IMR-90 (cell line): Measurements from ENCODE around the gene ZNF841. TPM values are rescaled to one million over a fixed set of nuclear protein-coding genes. Genes with fewer than 3 reads are reported as not detected.

Experiments used
- ATAC-seq: fragments of 200-7000 bp; cut with Tn5 transposase; 2 replicates; pipeline ENCODE4 v1.9.1; 2020; ENCODE audit warnings: low read depth, mild to moderate bottlenecking, moderate library complexity
- BruUV-seq: library from RNA; stranded (reverse); fragments of 400-500 nt; replicated peaks from 2 replicates; lab custom pipeline; 2021; lab: Mats Ljungman, UMichigan
- CTCF ChIA-PET: fragments of 300-600 bp; formaldehyde crosslinking; extraction: SDS; loops from one replicate; lab custom pipeline; 2021; ENCODE audit warnings: antibody characterized with exemption; lab: Yijun Ruan, JAX
- POLR2A ChIA-PET: fragments of 300-600 bp; sonication (Branson Sonifier 250); formaldehyde crosslinking; loops from one replicate; lab custom pipeline; 2022; ENCODE audit warnings: antibody characterized with exemption; ENCODE audit not compliant: unreplicated experiment; lab: Charles Lee
- DNase-seq: peaks from one replicate; pipeline ENCODE4 v3.0.0; 2013
- H2AFZ ChIP-seq: replicated peaks from 2 replicates; pipeline ENCODE3; 2013; ENCODE audit warnings: low read length, mild to moderate bottlenecking; ENCODE audit not compliant: poor library complexity
- H2AK5ac ChIP-seq: 2 replicates; pipeline ENCODE4 v1.6.1; 2013; ENCODE audit warnings: low read depth, low read length, inconsistent platforms
- H2AK9ac ChIP-seq: replicated peaks from 2 replicates; pipeline ENCODE3; 2013; ENCODE audit warnings: mild to moderate bottlenecking, low read depth, low read length, moderate library complexity; ENCODE audit not compliant: poor library complexity
- H2BK120ac ChIP-seq: 2 replicates; pipeline ENCODE4 v1.6.1; 2013; ENCODE audit warnings: low read depth, low read length, inconsistent platforms
- H2BK15ac ChIP-seq: 3 replicates; pipeline ENCODE4 v1.6.1; 2013; ENCODE audit warnings: low read depth, low read length, inconsistent platforms
- H2BK20ac ChIP-seq: 2 replicates; pipeline ENCODE4 v1.6.1; 2013; ENCODE audit warnings: low read depth, mild to moderate bottlenecking, inconsistent platforms, low read length, moderate library complexity
- H2BK5ac ChIP-seq: 2 replicates; pipeline ENCODE4 v1.6.1; 2013; ENCODE audit warnings: mild to moderate bottlenecking, low read depth, low read length, inconsistent platforms; ENCODE audit not compliant: poor library complexity, severe bottlenecking
- H3K14ac ChIP-seq: replicated peaks from 2 replicates; pipeline ENCODE4 v1.6.1; 2013; ENCODE audit warnings: low read depth, low read length, inconsistent platforms
- H3K18ac ChIP-seq: 2 replicates; pipeline ENCODE4 v1.6.1; 2013; ENCODE audit warnings: low read depth, low read length, control low read depth
- H3K23ac ChIP-seq: 2 replicates; pipeline ENCODE4 v1.6.1; 2013; ENCODE audit warnings: low read depth, low read length, inconsistent platforms
- H3K27ac ChIP-seq: 2 replicates; pipeline ENCODE4 v1.5.1; 2013; ENCODE audit warnings: mild to moderate bottlenecking, control low read depth, low read length; ENCODE audit not compliant: insufficient read depth
- H3K27me3 ChIP-seq: 2 replicates; pipeline ENCODE4 v1.6.1; 2013; ENCODE audit warnings: low read length; ENCODE audit not compliant: control insufficient read depth, insufficient read depth
- H3K36me3 ChIP-seq: 2 replicates; pipeline ENCODE4 v1.6.1; 2013; ENCODE audit warnings: low read length, mixed read lengths; ENCODE audit not compliant: control insufficient read depth, insufficient read depth
- H3K4ac ChIP-seq: 2 replicates; pipeline ENCODE4 v1.6.1; 2013; ENCODE audit warnings: low read depth, low read length, inconsistent platforms
- H3K4me1 ChIP-seq: 2 replicates; pipeline ENCODE4 v1.6.1; 2013; ENCODE audit warnings: low read length, mixed read lengths; ENCODE audit not compliant: control insufficient read depth, insufficient read depth
- H3K4me2 ChIP-seq: 2 replicates; pipeline ENCODE4 v1.6.1; 2013; ENCODE audit warnings: low read depth, mild to moderate bottlenecking, control low read depth, low read length, moderate library complexity
- H3K4me3 ChIP-seq: 2 replicates; pipeline ENCODE4 v1.5.1; 2013; ENCODE audit warnings: low read depth, mild to moderate bottlenecking, control low read depth, low read length, moderate library complexity; ENCODE audit not compliant: insufficient read depth
- H3K56ac ChIP-seq: 2 replicates; pipeline ENCODE4 v1.6.1; 2013; ENCODE audit warnings: low read length, inconsistent platforms; ENCODE audit not compliant: insufficient read depth; ENCODE audit errors: extremely low read depth
- H3K79me1 ChIP-seq, 2 experiments: 2 replicates each; pipeline ENCODE4 v1.6.1; 2013; ENCODE audit warnings: low read length in 2 of 2, inconsistent platforms in 1 of 2, low read depth in 1 of 2
- H3K9ac ChIP-seq: 2 replicates; pipeline ENCODE4 v1.6.1; 2013; ENCODE audit warnings: low read depth, low read length, control low read depth
- H3K9me1 ChIP-seq: 2 replicates; pipeline ENCODE4 v1.6.1; 2013; ENCODE audit warnings: low read length, inconsistent platforms; ENCODE audit not compliant: insufficient read depth
- H3K9me3 ChIP-seq: 2 replicates; pipeline ENCODE4 v1.6.1; 2013; ENCODE audit warnings: low read length; ENCODE audit not compliant: control insufficient read depth, insufficient read depth
- H4K20me1 ChIP-seq: 2 replicates; pipeline ENCODE4 v1.6.1; 2013; ENCODE audit warnings: low read length, inconsistent platforms; ENCODE audit not compliant: insufficient read depth
- H4K5ac ChIP-seq: 2 replicates; pipeline ENCODE4 v1.6.1; 2013; ENCODE audit warnings: mild to moderate bottlenecking, low read depth, low read length, control low read depth
- H4K8ac ChIP-seq, 2 experiments: 2 replicates each; pipeline ENCODE4 v1.6.1; 2013; ENCODE audit warnings: low read depth in 2 of 2, low read length in 2 of 2, control low read depth in 1 of 2, inconsistent platforms in 1 of 2
- H4K91ac ChIP-seq: 2 replicates; pipeline ENCODE4 v1.6.1; 2013; ENCODE audit warnings: low read depth, low read length, inconsistent platforms; ENCODE audit not compliant: insufficient read depth
- BHLHE40 ChIP-seq: fragments of 150-350 bp; IDR thresholded peaks from 2 replicates; pipeline ENCODE4 v1.6.1; 2016; ENCODE audit warnings: mild to moderate bottlenecking, low read depth, low read length
- FOS ChIP-seq: fragments of 150-350 bp; IDR thresholded peaks from 2 replicates; pipeline ENCODE4 v1.6.1; 2016; ENCODE audit warnings: low read depth, low read length
- MXI1 ChIP-seq: IDR thresholded peaks from 2 replicates; pipeline ENCODE4 v1.6.1; 2012; ENCODE audit warnings: low read depth, mild to moderate bottlenecking, low read length, moderate library complexity, borderline replicate concordance
- POLR2A ChIP-seq: IDR thresholded peaks from 2 replicates; pipeline ENCODE4 v1.6.1; 2012; ENCODE audit warnings: mild to moderate bottlenecking, low read depth, low read length
- RCOR1 ChIP-seq: IDR thresholded peaks from 2 replicates; pipeline ENCODE4 v1.6.1; 2012; ENCODE audit warnings: mild to moderate bottlenecking, low read length, improper control_type of control experiment; ENCODE audit not compliant: insufficient replicate concordance
- SMC3 ChIP-seq: fragments of 150-350 bp; IDR thresholded peaks from 2 replicates; pipeline ENCODE4 v1.6.1; 2016; ENCODE audit warnings: low read depth, mild to moderate bottlenecking, antibody characterized with exemption, low read length, moderate library complexity
- whole genome bisulfite sequencing, 2 experiments: methylation state at CpG; one replicate each; pipeline versions ENCODE4 v1.1.5 to v1.1.7; 2013; ENCODE audit warnings: missing lambda C conversion rate in 2 of 2; ENCODE audit not compliant: insufficient read length in 1 of 2; ENCODE audit errors: extremely low coverage in 2 of 2; 5-methylcytosine and 5-hydroxymethylcytosine counted together
- dilution Hi-C: fragments of 300-500 bp; cut with HindIII; formaldehyde crosslinking; loops from one replicate; pipeline ENCODE4 v1.14.3; 2018; ENCODE audit warnings: low sequenced_read_pairs; ENCODE audit not compliant: unreplicated experiment
- in situ Hi-C: fragments of 300-500 bp; cut with MboI; formaldehyde crosslinking; loops from 3 replicates; pipeline ENCODE4 v1.14.3; 2019; ENCODE audit warnings: low sequenced_read_pairs, inconsistent platforms, mixed read lengths
- intact Hi-C: fragments of 100-400 bp; cut with micrococcal nuclease; formaldehyde crosslinking; loops from 2 replicates; pipeline ENCODE4 v1.10.0; 2022
- polyA plus RNA-seq, 3 experiments: library from polyadenylated mRNA; depleted of rRNA; stranded (reverse); fragments of >200 nt; gene quantifications; 2 replicates each; pipeline ENCODE4 v1.2.3, GENCODE V29; 2012; ENCODE audit warnings: low replicate concordance in 1 of 3
- total RNA-seq: library from RNA; depleted of rRNA; stranded (reverse); fragments of >200 nt; gene quantifications from 2 replicates; pipeline ENCODE4 v1.2.3, GENCODE V29; 2012
- TF ChIP-seq, protein P1 (sequence below): conservative IDR thresholded peaks from 2 replicates; pipeline ENCODE4 v1.5.1; 2012; ENCODE audit warnings: mild to moderate bottlenecking, low read depth, low read length, improper control_type of control experiment

Gene ZNF841
- total and polyA plus RNA-seq, 2 of the 4 experiments (the other 2 are of a cell fraction) = 8.5 to 28.9 TPM

GRCh38 chr19:52048555-52049501 is 46.7 kb downstream of the ZNF841 start, which contains the start of gene ZNF432:
Gene ZNF432 (minus strand): TSS chr19:52048838. CDS start chr19:52046868, 1,970 bp downstream.
- H4K20me1 ChIP-seq = no peaks in the 10 kb centered on the region
- H2BK20ac ChIP-seq = no peak within 1 kb of the TSS
- H3K27ac ChIP-seq = peak within 1 kb of the TSS; percentile 96
- ChIA-PET CTCF (no interaction called here), POLR2A (interaction anchor here (0.6 kb wide), 1 partner anchor 21 kb away, joined by 3 read pairs; the partner anchor contains the start of gene ZNF614)
- H3K4ac ChIP-seq = peak within 1 kb of the TSS; percentile 97
- peak within 1 kb of the TSS; percentile 95 to 99 for H4K8ac ChIP-seq
- peak within 1 kb of the TSS; percentile 97 for H3K9ac ChIP-seq
- no peaks in the 10 kb centered on the region for H3K4me1 ChIP-seq
- dilution Hi-C loops (no loop called here), in situ Hi-C loops (no loop called here), intact Hi-C loops (loop anchor here (5.0 kb wide), 2 partner anchors 88 to 188 kb away; partner anchors contain the start of gene ZNF616)
- peak within 1 kb of the TSS; percentile 97 for H4K91ac ChIP-seq
- no peaks in the 10 kb centered on the region for H3K27me3 ChIP-seq
- peak within 1 kb of the TSS; percentile 94 for H4K5ac ChIP-seq
- 0% methylated on average over 20 of the region's 60 CpGs; no CpG with 5 or more reads in 1 of the 2 experiments for WGBS, 2 experiments
- H2BK15ac ChIP-seq = peak within 1 kb of the TSS; percentile 54; the same call in 1 of the 3 replicates
- H3K18ac ChIP-seq = peak within 1 kb of the TSS; percentile 92
- peak within 1 kb of the TSS; percentile 97 for H3K4me2 ChIP-seq
- peak within 1 kb of the TSS; percentile 90 for H2AK9ac ChIP-seq
- DNase-seq (peak; percentile 91), ATAC-seq (peak; percentile 97)
- peak within 1 kb of the TSS; percentile 97 for H3K23ac ChIP-seq
- H2AK5ac ChIP-seq = peak within 1 kb of the TSS; percentile 50; the same call in 1 of the 2 replicates
- peak within 1 kb of the TSS; percentile 85 for H3K4me3 ChIP-seq
- TF ChIP-seq POLR2A (peak; percentile 70), SMC3 (no peak), BHLHE40 (no peak), RCOR1 (no peak), FOS (no peak), MXI1 (0 out of 2 replicates have a peak, but pooled peaks have one; percentile 67)
- TF ChIP-seq, protein P1, sequence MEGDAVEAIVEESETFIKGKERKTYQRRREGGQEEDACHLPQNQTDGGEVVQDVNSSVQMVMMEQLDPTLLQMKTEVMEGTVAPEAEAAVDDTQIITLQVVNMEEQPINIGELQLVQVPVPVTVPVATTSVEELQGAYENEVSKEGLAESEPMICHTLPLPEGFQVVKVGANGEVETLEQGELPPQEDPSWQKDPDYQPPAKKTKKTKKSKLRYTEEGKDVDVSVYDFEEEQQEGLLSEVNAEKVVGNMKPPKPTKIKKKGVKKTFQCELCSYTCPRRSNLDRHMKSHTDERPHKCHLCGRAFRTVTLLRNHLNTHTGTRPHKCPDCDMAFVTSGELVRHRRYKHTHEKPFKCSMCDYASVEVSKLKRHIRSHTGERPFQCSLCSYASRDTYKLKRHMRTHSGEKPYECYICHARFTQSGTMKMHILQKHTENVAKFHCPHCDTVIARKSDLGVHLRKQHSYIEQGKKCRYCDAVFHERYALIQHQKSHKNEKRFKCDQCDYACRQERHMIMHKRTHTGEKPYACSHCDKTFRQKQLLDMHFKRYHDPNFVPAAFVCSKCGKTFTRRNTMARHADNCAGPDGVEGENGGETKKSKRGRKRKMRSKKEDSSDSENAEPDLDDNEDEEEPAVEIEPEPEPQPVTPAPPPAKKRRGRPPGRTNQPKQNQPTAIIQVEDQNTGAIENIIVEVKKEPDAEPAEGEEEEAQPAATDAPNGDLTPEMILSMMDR = no peak
- H2BK120ac ChIP-seq = peak within 1 kb of the TSS; percentile 79
- peak within 1 kb of the TSS; percentile 93 for H2BK5ac ChIP-seq
- H3K9me1 ChIP-seq = no peaks in the 10 kb centered on the region
- H2AFZ ChIP-seq = peak within 1 kb of the TSS; percentile 96
- no peaks in the 10 kb centered on the region for H3K9me3 ChIP-seq
- H3K36me3 ChIP-seq = peaks cover 8% of the 10 kb centered on the region
- no TSS peak for BruUV-seq
- peak within 1 kb of the TSS; percentile 98 for H3K56ac ChIP-seq
- H3K79me1 ChIP-seq = peaks cover 7 to 19% of the 10 kb centered on the region in 2 experiments
- peak within 1 kb of the TSS; percentile 99 for H3K14ac ChIP-seq
